GM18507 (cell line): ENCODE results near the gene IGLL5.

ENCODE experiments used
- DNase-seq: peaks from one replicate; pipeline ENCODE4 v3.0.0; 2011; ENCODE audit warnings: low read depth; ENCODE audit not compliant: insufficient read length; ENCODE audit errors: extremely low spot score
- FAIRE-seq: peaks from 2 replicates; lab custom pipeline; 2011; peaks lifted over from hg19 to GRCh38; lab: Jason Lieb, UNC

IGLL5 gene

DNA sequence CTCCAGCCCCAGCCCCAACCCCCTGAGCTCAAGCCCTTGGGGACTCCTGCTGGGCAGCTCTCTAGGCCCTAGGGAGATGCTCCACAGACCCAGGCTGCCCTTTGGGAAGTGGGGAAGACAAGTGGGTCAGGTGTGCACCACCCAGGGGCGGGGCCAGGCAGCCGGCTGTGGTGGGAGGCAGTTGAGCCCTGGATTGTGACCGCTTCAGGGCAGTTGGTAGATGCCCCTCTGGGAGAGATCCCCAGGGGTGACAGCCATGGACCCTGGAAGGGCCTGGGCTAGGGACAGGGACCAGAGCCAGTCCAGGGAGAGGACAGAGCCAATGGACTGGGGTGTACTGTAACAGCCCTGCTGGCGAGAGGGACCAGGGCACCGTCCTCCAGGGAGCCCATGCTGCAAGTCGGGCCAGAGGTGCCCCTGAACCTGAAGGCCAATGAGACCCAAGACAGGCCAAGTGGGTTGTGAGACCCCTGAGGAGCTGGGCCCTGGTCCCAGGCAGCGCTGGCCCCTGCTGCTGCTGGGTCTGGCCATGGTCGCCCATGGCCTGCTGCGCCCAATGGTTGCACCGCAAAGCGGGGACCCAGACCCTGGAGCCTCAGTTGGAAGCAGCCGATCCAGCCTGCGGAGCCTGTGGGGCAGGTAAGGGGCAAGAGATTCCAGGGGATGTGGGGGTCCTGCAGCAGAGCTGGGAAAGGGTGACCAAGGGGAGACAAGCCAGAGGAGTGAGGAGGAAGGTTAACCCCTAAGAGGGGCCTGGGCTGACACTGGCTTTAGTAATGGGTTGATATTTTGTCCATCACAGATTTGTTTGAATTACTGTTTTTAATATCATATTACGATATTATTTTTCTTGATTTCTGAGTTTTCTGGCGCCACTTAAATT, at the start of gene IGLL5:
TSS of gene IGLL5 (plus strand) at position 196 of the 883 bp plus-strand sequence. CDS start at position 434, 238 bp downstream.
- no peak for DNase-seq
- no peak for FAIRE-seq

DNA sequence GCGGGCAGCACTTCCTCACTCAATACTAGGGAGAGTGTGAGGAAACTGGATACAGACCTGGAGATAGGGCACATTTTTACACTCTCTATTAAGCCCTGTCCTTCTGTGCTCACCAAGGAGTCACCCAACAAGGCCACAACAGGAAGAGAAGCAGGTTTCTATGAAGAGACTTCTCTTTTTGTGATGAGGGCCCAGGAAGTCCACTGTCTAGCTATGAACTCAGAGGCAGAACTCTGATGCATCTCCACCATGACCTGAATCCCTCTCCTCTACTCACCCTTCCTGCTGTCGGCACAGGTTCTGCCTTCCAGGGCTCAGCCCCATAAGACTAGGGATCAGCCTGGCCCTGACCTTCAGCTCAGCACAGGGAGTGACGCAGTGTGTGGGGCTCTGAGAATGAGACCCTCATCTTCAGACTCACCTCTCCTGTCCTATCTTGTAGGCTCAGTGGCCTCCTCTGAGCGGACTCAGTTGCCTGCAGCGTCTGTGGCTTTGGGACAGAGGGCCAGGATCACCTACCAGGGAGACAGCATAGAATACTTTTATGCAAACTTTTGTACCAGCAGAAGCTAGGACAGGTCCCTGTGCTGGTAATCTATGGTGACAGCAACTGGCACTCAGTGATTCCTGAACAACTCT, 49.3 kb upstream of the IGLL5 start:
- FAIRE-seq (no peak), DNase-seq (no peak)

DNA sequence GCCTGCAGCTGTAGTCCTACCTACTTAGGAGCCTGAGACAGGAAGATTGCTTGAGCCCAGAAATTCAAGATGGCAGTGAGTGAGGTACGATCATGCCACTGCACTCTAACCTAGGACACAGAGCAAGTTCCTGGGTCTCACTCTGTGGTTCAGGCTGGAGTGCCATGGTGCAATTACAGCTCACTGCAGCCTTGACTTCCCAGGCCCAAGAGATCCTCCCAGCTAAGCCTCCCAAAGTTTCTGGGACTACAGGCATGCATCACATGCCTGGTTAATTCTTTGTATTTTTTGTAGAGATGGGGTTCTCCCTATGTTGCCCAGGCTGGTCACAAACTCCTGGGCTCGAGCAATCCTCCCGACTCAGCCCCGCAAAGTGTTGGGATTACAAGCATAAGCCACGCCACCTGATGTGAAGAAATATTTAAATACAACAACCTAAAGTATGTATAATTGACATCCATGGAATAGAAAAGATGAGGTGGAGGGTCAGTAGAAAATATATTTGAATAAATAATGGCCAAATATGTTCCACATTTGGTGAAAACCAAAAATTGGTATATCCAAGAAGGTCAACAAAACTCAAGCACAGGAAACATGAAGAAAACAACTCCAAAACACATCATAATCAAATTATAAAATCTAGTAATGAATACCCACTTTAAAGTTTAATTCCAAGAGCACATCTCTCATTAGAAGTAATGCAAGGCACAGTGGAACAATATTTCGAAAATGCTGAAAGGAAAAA, 47.9 kb upstream of the IGLL5 start:
- DNase-seq (no peak), FAIRE-seq (no peak)

DNA sequence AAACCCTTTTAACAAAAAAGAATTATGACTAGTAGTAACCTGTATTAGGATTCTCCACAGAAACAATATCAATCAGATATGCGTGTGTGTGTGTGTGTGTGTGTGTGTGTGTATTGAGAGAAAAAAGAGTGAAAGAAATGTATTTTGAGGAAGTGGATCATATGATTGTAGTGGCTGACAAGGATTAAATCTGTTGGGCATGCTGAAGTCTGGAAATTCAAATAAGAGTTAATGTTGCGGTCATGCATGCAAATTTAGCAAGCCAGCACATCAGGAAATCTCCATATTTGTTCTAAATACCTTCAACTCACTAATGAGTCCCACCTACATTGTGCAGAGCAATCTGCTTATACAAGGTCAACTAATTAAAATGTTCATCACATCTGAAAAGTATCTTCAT, 46.8 kb upstream of the IGLL5 start:
- FAIRE-seq: no peak
- no peak for DNase-seq

DNA sequence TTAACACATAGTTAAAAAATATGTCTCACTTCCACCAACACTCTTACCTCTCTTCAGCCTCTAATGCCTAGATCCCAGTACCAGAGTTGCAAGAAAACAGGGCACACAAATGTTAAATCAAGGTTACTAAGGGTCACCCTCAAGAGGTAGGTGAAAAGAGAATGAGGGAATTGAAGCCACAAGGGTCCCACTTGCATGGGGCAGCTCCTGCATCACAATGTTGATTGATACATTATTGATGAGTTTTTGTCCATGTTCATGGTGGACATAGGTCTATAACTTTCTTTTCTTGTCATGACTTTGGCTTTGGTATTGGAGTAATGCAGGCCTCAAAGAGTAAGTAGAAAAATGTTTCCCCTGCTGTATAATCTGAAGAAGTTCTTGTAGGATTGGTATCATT, 46.0 kb upstream of the IGLL5 start:
- DNase-seq: no peak
- no peak for FAIRE-seq

DNA sequence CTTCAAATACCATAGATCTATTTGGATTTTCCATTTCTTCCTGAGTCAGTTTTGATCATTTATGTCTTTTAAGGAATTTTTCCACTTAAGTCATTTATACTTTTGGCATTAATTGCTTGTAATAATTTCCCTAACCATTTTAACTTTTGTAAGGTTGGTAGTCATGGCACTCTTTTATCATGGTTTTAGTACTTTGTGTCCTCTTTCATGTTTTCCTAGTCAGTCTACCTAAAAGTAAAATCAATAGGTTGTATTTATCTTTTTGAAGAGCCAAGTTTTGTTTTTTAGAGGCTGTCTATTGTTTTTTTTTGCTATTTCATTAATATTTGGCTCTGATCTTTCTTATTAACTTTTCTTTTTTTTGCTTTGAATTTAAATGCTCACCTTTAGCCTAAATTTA, 45.5 kb upstream of the IGLL5 start:
- DNase-seq: no peak
- FAIRE-seq: no peak

DNA sequence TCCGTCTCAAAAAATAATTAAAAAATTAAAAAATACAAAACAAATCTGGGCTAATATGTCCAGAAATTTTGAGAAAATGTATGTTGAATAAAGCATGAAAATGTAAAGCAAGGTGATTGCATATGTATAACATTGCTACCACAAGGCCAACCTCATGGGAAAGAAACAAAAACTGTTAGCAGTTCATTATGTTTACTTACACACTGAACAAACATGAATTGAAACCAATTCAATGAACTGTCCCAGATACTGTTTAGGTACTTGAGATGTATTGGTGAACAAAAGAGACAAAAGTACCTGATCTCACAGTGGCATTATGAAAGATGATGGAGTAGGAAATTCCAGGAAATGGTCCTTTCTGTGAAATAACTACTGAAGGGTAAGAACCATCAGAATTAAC, 43.8 kb upstream of the IGLL5 start:
- DNase-seq: no peak
- FAIRE-seq: no peak

DNA sequence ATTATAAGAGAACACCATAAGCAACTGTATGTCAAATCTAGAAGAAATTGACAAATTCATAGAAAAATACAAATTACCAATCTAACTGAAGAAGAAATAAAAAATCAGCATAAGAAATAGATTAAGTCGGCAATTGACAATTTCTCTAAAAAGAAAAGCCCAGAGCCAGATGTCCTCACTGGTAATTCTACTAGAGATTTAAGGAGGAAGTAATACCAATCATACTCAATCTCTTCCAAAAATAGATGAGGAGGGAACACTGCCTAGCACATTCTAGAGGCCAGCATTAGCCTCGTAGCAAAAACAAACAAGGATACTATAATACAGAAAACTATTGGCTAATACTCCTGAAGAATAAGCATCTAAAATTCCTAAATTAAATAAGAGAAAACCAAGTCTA, 40.4 kb upstream of the IGLL5 start:
- no peak for DNase-seq
- FAIRE-seq: no peak

DNA sequence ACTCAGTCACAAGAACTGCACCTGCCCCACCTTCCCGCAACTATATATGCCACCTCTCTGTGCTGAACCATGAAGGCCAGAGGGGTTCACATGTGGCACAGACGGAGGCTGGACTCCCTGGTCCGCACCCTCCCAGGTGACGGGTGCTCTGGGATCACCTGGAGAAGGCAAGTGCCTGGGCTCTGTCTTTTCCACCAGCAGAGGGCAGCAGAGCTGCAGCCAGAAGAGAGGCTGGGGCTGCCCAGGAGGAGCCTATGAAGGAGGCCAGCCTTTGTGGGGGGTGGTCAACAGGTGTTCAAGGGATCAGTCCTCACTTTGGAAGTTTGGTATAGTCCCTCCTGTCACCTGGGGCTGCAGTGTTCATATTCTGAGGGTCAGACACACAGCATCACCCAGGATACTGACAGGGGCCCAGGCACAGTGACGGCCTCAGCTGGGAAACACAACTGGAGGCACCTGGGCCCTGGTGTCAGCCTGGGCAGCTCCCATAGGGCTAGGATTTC, 39.2 kb upstream of the IGLL5 start:
- no peak for DNase-seq
- no peak for FAIRE-seq

DNA sequence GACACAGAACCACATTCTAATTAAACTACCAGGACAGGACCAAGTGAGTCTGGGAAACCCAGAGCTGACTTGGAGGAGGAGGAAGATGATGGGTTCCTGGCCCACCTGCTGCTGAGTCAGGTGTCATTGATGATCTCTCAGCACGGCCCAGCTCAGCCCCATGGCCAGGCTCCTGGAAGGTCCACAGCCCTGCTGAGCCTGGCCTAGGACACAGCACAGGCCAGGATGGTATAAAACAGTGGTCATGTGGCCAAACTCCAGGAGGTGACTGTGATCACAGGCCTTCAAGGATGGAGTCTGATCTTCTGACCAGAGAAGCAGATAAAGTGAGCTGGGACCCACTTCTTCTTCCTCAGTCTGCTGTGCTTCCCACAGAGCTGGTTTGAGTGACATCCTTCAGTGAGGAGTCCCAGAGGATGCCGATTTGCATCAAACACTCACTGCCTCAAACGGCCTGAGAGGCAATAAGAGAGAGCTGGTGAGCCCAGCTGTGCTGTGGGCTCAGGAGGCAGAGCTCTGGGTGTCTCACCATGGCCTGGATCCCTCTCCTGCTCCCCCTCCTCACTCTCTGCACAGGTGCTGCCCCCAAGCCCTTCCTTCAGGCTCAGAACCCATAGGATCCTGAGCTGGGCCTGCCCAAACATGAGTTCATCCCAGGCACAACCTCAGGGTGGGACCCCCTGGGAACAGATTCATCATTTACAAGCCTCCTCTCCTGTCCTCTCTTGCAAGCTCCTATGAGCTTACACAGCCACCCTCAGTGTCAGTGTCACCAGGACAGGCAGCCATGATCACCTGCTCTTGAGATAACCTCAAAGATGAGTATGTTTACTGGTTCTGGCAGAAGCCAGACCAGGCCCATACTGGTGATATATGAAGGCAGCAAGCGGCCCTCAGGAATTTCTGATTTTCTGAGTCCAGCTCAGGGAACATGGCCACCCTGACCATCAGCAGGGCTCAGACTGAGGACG, 37.7 kb upstream of the IGLL5 start:
- DNase-seq (no peak), FAIRE-seq (no peak)

DNA sequence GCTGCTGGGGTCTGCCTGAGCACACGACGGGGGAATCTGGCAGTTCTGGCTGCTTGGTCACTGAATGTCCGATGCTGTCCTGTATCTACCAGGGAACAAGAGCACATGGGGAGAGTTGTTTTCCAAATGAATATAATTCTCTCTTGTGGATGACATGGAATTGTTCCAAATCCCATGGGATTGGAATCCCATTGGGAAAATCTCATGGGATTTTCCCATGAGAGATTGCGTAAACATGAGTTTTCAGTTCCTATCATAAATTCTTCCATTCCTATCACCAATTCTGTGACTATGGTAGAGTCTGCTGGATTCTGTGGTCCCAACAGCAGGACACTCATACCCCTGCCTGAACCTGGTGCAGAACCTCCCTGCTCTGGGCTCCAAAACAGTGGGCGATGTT, 35.6 kb upstream of the IGLL5 start:
- FAIRE-seq: no peak
- DNase-seq: no peak

DNA sequence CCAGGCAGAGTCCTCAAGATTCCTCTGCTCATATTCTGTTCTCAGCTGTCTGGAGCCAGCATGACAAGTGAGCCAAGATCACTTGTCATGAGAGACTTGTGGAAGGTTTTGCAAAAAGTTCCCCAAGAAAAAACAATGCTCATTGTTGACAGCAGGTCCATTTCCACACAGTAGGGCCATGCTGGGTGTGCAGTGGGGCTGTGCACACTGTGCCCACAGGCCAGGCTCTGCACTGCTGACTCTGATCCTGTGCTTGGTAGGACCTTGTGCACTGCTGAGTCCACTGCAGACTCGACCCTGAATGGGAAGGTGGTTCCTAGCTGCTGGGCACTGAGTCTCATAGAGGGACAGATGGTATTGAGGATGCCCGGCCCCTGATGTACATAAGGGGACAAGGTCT, 33.9 kb upstream of the IGLL5 start:
- no peak for DNase-seq
- FAIRE-seq: no peak

DNA sequence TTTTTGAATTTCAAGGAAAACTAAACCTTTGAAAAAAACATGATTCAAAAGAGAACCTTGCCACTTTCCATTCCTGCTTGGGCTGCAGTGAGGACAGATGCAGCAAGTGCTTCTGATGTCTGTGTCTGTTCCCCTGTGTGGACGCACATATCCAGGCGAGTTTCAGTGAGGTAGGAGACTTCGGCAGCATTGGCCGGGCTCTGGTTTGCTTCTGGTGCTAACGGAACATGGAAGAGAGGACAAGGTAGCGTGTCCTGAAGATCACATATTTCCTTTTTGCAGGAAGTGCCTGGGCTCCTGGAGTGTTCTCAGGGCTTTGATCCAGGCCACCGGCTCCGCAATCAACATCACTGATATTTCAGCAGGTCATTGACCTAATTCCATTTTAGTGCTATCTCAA, 33.1 kb upstream of the IGLL5 start:
- DNase-seq: no peak
- FAIRE-seq: no peak

DNA sequence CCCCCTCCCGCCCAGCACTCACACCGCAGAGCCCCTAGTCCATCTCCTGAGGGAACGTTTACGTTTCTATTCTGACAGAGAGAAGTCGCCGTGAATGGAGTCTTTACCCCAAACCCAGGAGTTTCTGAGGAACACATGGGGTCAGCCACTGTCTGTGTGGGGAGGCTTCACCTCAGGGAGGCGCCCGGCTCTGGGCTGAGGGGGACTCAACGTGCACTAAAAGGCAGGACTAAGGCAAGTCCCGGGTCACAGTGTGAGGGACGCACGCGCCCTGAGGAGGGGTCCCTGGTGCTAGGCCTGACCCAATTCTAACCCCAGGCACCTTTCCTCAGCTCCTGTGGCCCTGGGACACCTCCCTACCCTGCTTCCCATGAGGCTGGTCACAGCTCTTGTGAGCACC, 32.5 kb upstream of the IGLL5 start:
- no peak for DNase-seq
- FAIRE-seq: no peak

DNA sequence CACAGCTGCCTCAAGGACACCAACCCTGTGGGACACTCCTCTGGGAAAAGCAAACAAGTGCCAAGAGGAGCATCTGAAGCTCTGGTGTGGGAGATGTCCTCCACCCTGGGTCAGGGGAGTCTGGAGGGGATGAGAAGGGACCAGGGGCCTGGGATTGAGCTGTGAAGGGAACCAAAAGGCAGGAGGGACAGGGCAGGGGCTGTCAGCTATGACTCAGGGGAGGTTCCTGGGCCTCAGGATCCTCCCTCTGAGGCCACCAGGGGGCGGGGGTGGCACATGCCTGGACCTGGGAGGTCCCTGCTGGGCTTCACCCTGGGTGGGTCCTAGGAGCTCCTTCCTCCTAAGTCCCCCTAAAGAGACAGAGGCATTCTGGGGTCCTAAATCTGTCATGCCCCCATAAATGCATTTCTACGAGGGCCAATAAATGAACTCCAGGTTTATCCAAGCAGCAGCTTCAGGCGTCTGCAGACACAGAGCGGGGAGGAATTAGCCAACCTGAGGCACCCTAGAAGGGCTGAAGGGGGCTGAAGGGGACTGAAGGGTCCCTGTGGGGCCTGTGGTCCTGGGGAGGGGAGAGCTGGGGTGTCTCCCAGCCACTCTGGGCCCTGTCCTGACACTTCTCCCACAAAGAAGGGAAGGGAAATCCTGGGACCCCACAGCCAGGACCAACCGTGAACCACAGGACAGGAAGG, 31.9 kb upstream of the IGLL5 start:
- FAIRE-seq (no peak), DNase-seq (no peak)

DNA sequence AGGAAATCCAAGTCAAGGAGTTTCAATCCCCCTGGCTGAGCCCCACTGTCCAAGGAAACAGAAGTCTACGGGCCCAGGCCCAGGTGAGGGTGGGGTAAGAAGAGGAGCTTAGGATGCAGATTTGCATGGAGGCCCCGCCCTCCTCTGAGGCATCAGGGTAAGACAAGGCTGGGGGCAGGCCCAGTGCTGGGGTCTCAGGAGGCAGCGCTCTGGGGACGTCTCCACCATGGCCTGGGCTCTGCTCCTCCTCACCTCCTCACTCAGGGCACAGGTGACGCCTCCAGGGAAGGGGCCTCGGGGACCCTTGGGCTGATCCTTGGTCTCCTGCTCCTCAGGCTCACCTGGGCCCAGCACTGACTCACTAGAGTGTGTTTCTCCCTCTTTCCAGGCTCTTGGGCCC, 31.3 kb upstream of the IGLL5 start:
- FAIRE-seq (no peak), DNase-seq (no peak)

DNA sequence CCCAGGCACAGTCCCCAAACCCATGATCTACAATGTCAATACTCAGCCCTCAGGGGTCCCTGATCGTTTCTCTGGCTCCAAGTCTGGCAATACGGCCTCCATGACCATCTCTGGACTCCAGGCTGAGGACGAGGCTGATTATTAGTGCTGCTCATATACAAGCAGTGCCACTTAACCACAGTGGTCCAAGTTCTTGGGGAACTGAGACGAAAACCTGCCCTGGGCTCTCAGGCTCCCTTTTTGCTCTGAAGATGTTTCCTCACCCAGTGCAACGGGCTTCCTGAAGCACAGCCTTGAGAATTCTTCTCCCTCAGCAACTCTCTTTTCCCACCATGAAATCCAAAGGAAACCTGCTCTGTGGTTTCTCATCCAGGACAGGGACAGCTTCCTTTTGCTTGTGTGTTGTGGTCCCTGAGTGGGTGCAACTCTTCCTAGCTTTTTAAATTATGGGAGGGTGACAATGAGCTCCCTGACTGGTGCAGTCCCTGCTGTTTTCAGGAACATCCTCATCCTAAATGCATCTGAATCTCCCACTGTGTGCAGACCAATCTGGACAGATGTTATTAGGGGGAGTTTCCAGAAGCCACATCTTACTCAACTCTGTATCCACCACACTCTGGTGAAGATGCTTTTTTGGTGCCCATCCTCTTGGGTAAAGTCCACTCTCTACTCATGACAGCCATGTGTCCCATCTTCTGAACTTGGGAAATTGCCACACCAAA, 30.6 kb upstream of the IGLL5 start:
- FAIRE-seq (no peak), DNase-seq (no peak)
